HG03442 (cell line): ENCODE measurements around the gene ADCY3.
"Not testable (repeated sequence)": the region's sequence is repeated elsewhere in the genome, so short reads cannot be mapped to it uniquely, and the experiment has no call there.

Experiments
- ATAC-seq: cut with Tn5 transposase; IDR thresholded peaks from one replicate; pipeline ENCODE4 v1.9.1; 2021; ENCODE audit warnings: mild to moderate bottlenecking, moderate library complexity; ENCODE audit not compliant: unreplicated experiment

Gene ADCY3

DNA sequence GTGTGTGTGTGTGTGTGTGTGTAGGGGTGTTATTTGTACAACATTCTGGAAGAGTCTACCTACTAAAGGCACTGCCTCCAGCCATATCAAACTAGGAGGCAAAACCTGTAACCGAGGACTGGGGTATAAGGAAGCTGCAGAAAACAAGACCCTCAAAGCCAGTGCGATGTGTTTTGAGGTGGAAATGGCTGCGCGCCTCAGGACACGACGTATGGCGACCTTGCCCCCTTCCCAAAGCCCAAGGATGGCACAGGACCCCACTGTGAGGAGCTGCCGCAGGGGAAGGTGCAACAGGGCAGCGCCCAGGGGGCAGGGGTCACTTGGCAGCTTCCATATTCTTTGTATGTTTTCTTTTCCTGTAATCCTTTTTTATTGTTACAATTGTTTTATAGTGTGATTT is 67.0 kb downstream of the ADCY3 start:
- ATAC-seq = no peak

GRCh38 chr2:24852431-24853020 is 67.5 kb downstream of the ADCY3 start:
- ATAC-seq = no peak

DNA sequence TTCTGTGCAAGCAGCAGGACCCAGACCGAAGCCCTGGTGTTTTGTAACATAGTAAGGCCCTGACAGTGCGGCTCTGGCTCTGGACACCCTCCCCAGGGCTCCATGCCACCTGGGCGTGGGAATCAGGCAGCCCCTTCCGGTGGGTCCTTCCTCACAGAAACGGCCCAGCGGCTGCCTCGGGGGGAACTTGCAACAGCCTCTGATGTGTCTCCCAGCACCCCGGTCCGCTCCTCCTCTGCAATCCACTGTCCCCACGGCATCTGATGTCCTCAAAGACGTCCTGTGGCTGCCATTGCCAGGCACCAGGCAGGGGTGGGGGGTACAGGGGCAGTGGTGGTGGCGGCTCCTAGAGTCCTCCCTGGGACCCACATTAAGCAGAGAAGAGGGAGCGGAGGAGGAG is 68.0 kb downstream of the ADCY3 start:
- no peak for ATAC-seq

GRCh38 chr2:24850944-24851343 is 69.1 kb downstream of the ADCY3 start:
- no peak for ATAC-seq

GRCh38 chr2:24845691-24846090 is 74.3 kb downstream of the ADCY3 start:
- no peak for ATAC-seq

DNA sequence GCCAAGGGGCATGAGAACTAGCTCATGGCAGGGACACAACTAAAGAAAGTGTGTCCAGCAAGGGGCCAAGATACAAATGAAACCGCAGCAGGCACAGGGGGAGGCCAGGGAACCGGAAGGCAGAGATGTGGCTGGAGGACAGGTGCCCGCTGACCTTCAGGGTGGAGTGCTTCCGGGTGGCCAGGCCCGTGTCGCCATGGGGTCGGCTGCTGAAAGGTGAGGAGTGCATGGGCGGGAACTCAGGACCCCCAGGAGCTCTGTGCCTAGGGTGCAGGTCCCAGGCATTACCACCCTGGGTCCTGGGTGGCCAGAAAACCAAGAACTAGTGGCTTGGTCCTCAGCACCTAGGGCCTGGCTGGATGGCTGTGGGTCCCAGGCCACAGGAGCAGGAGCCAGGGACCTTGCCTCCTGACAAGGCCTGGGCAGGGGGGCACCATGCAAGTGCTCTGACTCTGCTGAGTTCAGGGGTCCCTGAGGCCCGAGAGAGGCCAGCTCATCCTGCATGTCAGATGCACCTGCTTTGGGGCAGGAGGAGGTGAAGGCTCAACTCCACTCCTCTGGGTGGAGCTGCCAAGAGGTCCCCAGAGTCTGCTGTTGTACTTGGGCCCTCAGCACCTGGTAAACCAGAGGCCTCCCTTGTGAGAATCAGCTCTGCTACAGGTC is 75.9 kb downstream of the ADCY3 start:
- no peak for ATAC-seq

GRCh38 chr2:24843330-24843860 is 76.6 kb downstream of the ADCY3 start:
- ATAC-seq = no peak

GRCh38 chr2:24842081-24843050 is 77.7 kb downstream of the ADCY3 start:
- ATAC-seq = no peak

DNA sequence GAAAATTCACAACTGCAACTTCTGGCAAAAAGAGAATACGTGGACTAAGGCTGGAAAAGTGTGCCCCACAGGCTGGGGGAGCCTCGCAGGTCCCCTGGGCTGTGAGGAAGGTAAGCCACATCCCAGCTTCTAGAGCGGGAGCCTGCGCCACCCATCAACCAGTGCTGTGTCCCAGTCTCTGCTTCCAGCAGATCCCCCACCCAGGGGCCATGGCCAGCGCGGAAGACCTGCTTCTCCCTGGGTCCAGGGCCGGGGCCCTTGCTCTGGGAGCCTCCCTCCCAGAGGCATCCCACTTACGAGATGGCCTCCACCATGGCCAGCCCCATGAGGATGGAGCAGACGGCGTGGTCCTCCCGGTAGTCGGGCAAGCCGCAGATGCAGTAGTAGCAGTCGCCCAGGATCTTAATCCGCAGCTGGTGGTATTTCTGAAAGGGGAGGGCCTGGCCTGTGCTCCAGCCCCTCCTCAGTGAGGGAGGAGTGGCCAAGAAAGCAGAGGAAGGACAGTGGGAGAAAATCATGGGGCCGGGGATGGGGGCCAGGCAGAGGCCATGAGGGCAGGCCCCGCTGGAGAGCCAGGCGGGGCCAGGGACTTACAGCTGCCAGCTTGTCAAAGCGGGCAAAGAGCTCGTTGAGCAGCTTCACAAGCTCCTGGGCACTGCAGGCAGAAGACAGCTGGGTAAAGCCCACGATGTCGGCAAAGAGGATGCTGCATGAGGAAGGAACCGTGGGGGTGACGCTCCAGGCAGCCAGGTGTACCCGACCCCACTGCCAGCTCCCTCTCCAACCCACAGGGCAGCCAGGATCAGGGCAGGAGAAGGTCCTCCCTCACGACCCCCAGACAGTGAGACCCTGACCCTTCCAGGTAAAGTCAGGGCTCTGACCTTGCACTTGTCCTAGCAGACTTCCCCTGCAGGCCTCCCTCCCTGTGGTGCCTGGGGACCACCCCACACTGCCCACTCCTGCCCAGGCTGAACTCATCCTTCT is 78.8 kb downstream of the ADCY3 start:
- no peak for ATAC-seq

GRCh38 chr2:24840164-24840869 is 79.7 kb downstream of the ADCY3 start:
- no peak for ATAC-seq

DNA sequence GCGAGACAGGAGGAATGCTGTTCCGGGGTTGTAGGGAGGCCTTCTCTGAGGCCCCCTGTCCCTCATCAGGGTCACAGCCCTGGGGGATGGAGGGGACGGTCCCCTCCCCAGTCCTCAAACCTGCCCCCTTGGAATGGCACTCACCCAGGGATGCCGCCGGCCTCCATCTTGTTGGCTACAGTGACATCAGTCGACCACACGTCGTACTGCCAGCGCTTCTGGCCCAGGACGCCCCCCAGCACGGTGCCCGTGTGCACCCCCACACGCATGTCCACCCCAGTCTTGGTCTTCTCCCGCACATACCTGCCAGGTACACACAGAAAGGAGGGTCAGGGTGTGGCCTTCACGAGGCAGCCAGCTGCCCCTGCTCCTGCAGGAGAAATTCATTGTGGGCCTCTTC is 80.3 kb downstream of the ADCY3 start:
- ATAC-seq = no peak

DNA sequence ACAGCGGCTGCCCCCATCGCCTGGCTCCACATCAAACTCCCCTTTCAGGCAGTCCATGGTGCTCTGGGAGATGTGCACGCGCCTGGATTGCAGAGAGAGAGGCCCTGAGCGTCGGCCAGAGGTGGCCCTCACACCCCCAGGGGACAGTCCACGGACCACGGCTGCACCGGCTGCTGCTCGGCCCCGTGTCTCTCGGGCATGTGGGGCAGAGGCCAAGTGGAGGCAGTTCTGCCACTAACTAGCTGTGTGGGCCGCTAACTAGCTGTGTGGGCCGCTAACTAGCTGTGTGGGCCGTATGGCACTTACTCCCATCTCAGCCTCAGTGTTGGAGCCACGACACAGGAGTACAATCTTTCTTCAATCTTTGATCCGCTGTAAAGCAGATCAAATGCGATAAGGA is 81.5 kb downstream of the ADCY3 start:
- ATAC-seq = no peak

DNA sequence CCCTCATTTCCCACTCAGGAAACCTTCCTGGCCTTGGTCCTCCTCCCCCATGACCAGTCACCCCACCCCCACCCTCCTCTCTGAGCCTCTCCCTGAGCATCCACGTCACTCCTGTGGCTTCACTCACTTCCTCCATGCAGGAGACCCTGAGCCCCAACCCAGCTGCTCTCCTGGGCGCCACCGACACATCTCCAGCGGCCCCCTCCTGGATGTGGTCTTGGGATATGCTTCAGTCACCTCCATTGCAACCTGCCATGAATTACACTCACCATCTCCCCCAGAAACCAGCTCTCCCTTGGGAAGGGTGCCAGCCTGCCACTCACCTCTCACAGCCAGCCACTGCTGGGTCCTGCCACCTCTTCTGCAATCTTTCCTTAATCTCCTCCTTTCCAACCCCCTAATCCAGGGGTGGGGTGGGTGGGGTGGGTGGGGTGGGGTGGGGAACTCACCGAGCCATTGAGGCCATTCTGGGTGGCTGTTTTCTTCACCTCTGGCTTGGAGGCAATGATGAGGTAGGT is 82.0 kb downstream of the ADCY3 start:
- no peak for ATAC-seq

DNA sequence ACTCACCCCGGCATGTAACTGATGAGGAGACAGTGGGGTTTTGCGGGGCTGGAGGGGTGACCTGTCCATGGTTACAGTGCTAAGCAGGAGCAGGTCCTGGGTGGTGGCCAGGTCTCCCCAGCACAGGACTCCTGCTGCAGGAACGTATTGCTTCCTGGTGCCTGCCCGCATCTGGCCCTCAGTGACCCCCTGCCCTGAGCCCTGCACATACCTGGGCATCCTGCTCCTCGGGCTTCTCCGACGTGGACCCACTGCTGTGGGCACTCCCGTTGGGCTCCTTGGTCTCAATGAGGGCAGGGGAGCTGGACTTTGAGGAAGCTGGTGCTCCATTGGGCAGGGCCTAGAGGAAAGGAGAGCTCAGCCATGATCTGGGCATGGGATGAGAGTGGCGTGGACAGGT is 83.3 kb downstream of the ADCY3 start:
- no peak for ATAC-seq

- no peak for ATAC-seq
Observed at GRCh38 chr2:24836206-24836605, 83.8 kb downstream of the ADCY3 start.

DNA sequence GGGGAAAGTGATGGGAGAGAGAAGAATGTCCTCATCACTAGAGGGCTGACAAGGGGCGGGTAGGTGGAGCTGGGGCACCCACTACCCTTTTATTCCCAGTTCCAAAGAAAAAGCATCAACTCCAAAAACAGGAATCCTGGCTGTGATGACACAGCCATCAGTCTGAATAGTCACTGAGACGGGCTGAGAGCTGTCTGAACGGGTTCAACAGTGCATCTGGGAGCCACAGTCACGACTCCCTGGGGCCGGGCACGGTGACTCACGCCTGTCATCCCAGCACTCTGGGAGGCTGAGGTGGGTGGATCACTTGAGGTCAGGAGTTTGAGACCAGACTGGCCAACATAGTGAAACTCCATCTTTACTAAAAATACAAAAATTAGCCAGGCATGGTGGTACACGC is 84.6 kb downstream of the ADCY3 start:
- not testable (repeated sequence) for ATAC-seq

GRCh38 chr2:24834733-24835395 is 85.2 kb downstream of the ADCY3 start:
- no peak for ATAC-seq

DNA sequence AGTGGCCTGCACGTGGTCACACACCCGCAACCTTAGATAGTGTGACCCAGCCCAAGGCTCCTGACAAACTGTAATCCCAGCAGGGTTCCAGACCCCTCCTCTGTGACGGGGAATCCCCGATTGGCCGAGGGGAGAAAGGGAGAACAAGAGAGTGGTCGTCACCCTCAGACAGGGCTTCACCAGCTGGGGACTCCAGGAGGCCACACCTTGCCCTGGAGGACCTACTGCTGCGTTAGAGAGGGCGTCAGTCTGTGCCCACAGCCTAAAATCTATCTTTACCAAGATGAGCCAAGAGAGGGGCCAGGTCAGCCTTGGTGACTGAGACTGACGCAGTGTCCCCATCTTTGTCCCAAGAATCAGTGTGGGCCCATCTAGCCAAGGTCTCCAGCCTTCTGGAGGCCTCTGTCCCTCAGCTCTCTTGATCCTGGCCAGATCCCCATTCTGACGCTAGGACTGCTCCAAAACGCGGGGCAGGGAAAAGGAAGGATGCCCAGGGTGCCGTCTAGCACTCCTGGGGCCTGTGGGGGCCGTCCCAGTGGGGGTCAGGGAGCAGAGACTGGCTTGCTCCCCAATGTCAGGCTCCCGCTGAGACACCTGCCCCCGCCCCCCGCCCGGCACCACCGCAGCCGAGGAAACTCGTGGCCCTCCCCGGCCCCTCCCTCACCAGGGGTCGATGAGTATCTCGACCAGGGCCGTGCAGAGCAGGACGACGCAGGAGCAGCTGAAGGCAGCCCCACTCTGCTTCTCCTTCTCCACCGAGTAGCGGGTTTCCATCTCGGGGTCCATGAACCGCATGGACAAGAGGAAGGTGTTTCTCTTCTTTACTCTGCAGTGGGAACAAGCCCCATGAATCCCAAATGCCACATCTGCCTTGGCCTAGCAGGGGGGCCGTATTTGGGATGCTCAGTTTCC is 86.0 kb downstream of the ADCY3 start:
- no peak for ATAC-seq
